ENCODE results near the gene ZNF723. TPM values are rescaled to one million over a fixed set of nuclear protein-coding genes. Genes with fewer than 3 reads are reported as not detected.
"Not testable (repeated sequence)": the region's sequence is repeated elsewhere in the genome, so short reads cannot be mapped to it uniquely, and the experiment has no call there.

The ZNF723 gene
- total RNA-seq (not detected), polyA plus RNA-seq (not detected)
- long read RNA-seq, donor 1: 0 reads
- long read RNA-seq, donor 2: 0 reads
- long read RNA-seq, donor 3: 0 reads

DNA sequence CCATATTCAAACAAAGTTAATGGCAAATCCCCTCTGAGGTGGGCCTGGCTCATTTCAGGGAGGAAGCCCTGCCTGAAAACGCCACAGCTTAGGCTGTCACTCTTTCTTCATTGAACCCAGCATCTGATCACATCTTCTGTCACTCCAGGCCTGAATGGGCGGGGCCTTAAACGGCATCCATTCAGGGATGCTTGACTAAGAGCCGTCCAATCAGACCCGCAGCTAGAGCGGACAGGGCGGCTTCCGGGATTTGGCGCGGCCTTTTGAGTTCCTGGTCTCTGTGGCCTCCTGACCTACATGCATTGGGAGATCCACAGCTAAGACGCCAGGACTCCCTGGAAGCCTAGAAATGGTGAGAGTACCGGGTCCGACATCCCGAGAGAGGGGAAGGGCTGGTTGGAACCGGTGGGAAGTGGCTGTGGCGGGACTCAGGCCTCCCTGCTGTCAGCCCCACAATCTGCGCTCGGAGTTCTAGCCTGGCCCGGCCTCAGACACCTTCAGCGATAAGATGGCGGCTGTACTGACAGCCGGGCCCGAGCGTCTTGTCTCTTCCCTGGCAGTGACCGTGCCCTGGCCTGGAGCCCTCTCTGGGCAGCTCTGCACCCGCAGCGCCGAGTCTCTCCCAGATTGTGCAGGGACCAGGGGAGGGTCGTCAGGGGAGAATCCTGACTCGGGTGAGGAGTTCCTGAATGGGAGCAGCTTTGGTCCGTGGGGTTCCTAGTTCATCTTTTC lies at the start of gene ZNF723:
Gene ZNF723 (plus strand): TSS at position 261 of the 732 bp plus-strand sequence. CDS start 89 bp downstream, at position 350.
- DNase-seq (no peak), ATAC-seq (no peak)
- 9 to 21% (median 12%) methylated on average over 30 to 31 of the region's 31 CpGs for WGBS, 4 donors
- Histone ChIP-seq H3K4me1 (no peaks in the 10 kb centered on the region), H3K27ac (no peak within 1 kb of the TSS), H3K27me3 (no peaks in the 10 kb centered on the region), H3K36me3 (no peaks in the 10 kb centered on the region), H3K9me3 (peaks cover 0 to 37% (median 6%) of the 10 kb centered on the region in 12 donors), H3K4me3 (no peak within 1 kb of the TSS)
- intact Hi-C loops (cut with DNase I): no loop called here
- TF ChIP-seq, protein P1, sequence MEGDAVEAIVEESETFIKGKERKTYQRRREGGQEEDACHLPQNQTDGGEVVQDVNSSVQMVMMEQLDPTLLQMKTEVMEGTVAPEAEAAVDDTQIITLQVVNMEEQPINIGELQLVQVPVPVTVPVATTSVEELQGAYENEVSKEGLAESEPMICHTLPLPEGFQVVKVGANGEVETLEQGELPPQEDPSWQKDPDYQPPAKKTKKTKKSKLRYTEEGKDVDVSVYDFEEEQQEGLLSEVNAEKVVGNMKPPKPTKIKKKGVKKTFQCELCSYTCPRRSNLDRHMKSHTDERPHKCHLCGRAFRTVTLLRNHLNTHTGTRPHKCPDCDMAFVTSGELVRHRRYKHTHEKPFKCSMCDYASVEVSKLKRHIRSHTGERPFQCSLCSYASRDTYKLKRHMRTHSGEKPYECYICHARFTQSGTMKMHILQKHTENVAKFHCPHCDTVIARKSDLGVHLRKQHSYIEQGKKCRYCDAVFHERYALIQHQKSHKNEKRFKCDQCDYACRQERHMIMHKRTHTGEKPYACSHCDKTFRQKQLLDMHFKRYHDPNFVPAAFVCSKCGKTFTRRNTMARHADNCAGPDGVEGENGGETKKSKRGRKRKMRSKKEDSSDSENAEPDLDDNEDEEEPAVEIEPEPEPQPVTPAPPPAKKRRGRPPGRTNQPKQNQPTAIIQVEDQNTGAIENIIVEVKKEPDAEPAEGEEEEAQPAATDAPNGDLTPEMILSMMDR (IDR thresholded peaks at IDR 0.05): no peak
- no peak for TF ChIP-seq POLR2A (IDR thresholded peaks at IDR 0.05)

DNA sequence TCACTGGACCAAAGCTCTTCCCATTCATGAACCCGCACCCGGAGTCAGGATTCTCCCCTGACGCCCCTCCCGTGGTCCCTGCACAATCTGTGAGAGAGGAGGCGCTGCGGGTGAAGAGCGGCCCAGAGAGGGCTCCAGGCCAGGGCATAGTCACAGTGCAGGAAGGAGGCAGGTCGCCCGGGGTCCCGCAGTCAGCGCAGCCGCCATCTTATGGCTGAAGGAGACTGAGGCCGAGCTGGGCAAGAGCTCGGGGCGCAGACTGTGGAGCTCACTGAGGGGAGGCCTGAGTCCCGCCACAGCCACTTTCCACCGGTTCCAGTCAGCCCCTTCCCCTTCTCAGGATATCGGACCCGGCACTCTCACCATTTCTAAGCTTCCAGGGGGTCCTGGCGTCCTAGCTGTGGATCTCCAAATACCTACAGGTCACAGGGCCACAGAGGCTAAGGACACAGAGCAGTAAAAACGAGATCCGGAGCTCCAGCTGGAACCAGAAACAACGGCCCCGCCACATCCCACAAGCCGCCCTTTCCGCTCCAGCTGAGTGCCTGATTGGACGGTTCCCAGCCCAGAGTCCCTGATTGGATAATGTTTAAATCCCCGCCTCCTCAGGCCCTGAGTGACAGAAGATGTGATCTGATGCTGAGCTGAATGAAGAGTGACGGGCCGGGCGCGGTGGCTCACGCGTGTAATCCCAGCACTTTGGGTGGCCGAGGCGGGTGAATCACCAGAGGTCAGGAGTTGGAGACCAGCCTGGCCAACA lies 48.3 kb upstream of the ZNF723 start, which contains the start of gene ZNF99:
Gene ZNF99 (minus strand): TSS at position 501 of the 760 bp plus-strand sequence. CDS start 135 bp downstream, at position 366.
- DNase-seq (peak; percentile 71 to 85 (median 75)), ATAC-seq (peak; percentile 86 to 99 (median 99))
- WGBS, 4 donors: 2 to 9% (median 7%) methylated on average over 31 to 36 of the region's 36 CpGs
- H3K27ac ChIP-seq: peak within 1 kb of the TSS in 2 of 12 donors; percentile 7 to 34
- H3K27me3 ChIP-seq: no peaks in the 10 kb centered on the region
- TF ChIP-seq, protein P1 (IDR thresholded peaks at IDR 0.05): no peak
- no peak for TF ChIP-seq POLR2A (IDR thresholded peaks at IDR 0.05)
- H3K4me1 ChIP-seq: no peaks in the 10 kb centered on the region
- peak within 1 kb of the TSS; percentile 12 to 68 (median 58) for H3K4me3 ChIP-seq
- peaks cover 0 to 4% (median 0%) of the 10 kb centered on the region in 12 donors for H3K9me3 ChIP-seq
- H3K36me3 ChIP-seq: no peaks in the 10 kb centered on the region
- intact Hi-C loops (cut with DNase I): no loop called here

DNA sequence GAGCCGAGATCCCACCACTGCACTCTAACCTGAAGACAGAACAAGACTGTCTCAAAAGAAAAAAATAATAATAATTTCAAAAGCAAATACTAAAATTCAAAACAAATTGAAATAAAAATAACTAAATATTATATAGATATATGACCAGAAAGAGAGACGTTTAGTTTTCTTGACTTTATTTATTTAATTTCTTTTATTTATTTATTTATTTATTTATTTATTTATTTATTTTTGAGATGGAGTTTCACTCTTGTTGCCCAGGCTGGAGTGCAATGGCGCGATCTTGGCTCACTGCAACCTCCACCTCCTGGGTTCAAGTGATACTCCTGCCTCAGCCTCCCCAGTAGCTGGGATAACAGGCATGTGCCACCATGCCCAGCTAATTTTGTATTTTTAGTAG lies 39.2 kb upstream of the ZNF723 start:
- H3K27ac ChIP-seq; H3K4me1 ChIP-seq; DNase-seq; H3K27me3 ChIP-seq; H3K36me3 ChIP-seq; intact Hi-C loops (cut with DNase I); H3K4me3 ChIP-seq; ATAC-seq: not testable (repeated sequence)
- WGBS, 4 donors: 90 to 96% (median 92%) methylated on average over 4 of the region's 4 CpGs
- H3K9me3 ChIP-seq: peaks cover 0 to 44% (median 0%) of the 10 kb centered on the region in 12 donors

DNA sequence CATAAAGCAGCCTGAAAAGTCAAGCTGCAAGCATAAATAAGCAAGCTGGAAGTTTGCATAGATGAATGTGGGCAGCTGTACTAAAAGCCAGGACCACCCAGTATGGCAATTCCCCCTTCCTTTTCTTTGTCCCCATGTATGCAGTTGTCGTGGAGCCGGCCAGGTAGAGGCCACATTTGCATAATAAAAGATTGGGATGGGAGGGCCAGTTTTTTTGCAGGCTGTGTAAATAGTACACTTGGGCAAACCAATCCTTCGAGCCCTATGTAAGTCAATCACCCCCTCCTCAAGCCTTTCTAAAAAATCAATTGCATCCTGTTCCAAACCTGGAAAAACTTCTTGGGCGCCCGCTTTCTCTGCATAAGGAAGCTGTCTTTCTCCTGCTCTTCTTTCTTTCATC lies 35.1 kb upstream of the ZNF723 start:
- DNase-seq (no peak), ATAC-seq (no peak)
- Histone ChIP-seq H3K27ac (no peak overlapping the region), H3K4me3 (no peak overlapping the region), H3K27me3 (no peaks in the 10 kb centered on the region), H3K9me3 (peaks cover 0 to 40% (median 4%) of the 10 kb centered on the region in 12 donors), H3K4me1 (no peaks in the 10 kb centered on the region), H3K36me3 (no peaks in the 10 kb centered on the region)
- intact Hi-C loops (cut with DNase I): no loop called here
- no peak for TF ChIP-seq POLR2A (IDR thresholded peaks at IDR 0.05)
- TF ChIP-seq, protein P1 (IDR thresholded peaks at IDR 0.05): no peak
- WGBS, 4 donors: 39 to 54% (median 42%) methylated on average over 5 of the region's 5 CpGs

All from heart left ventricle (tissue), 16 donors.